GM19468 (cell line): ENCODE results near the gene KLF9.
A peak's percentile ranks its signal among the peaks of the same experiment; 100 is the strongest.

Source experiments
- ATAC-seq: cut with Tn5 transposase; IDR thresholded peaks from one replicate; pipeline ENCODE4 v1.9.1; 2021; ENCODE audit warnings: mild to moderate bottlenecking, moderate library complexity, moderate number of reproducible peaks; ENCODE audit not compliant: unreplicated experiment; ENCODE audit errors: extremely low read depth

The KLF9 gene

GRCh38 chr9:70422371-70423043 lies 8.1 kb upstream of the KLF9 start:
- ATAC-seq, result no peak

GRCh38 chr9:70421272-70422180 lies 7.1 kb upstream of the KLF9 start:
- no peak for ATAC-seq

- ATAC-seq, result no peak
Measured at GRCh38 chr9:70420441-70421271, 6.2 kb upstream of the KLF9 start.

GRCh38 chr9:70419556-70420440 lies 5.3 kb upstream of the KLF9 start:
- peak; percentile 8 for ATAC-seq

- peak; percentile 47 for ATAC-seq
Measured at GRCh38 chr9:70418822-70419555, 4.5 kb upstream of the KLF9 start.

GRCh38 chr9:70415476-70415875 lies 1.0 kb upstream of the KLF9 start:
- no peak for ATAC-seq

- ATAC-seq, result no peak
Measured at GRCh38 chr9:70415041-70415440, 584 bp upstream of the KLF9 start.

GRCh38 chr9:70413464-70413798 lies 1.0 kb downstream of the KLF9 start:
- peak; percentile 6 for ATAC-seq

- no peak for ATAC-seq
Measured at GRCh38 chr9:70412832-70413463, 1.5 kb downstream of the KLF9 start.

- no peak for ATAC-seq
Measured at GRCh38 chr9:70411930-70412831, 2.3 kb downstream of the KLF9 start.

- no peak for ATAC-seq
Measured at GRCh38 chr9:70411121-70411929, 3.1 kb downstream of the KLF9 start.

- no peak for ATAC-seq
Measured at GRCh38 chr9:70410368-70410767, 4.1 kb downstream of the KLF9 start.

GRCh38 chr9:70409800-70410199 lies 4.7 kb downstream of the KLF9 start:
- ATAC-seq, result no peak

GRCh38 chr9:70409280-70409679 lies 5.2 kb downstream of the KLF9 start:
- no peak for ATAC-seq

GRCh38 chr9:70408393-70409040 lies 5.9 kb downstream of the KLF9 start:
- ATAC-seq, result no peak

GRCh38 chr9:70407081-70407503 lies 7.4 kb downstream of the KLF9 start:
- no peak for ATAC-seq
